Neural progenitor cell (in vitro differentiated cells): ENCODE results near the gene TNFRSF21. TPM values are rescaled to one million over a fixed set of nuclear protein-coding genes. Genes with fewer than 3 reads are reported as not detected.

Experiments
- DNase-seq: peaks from one replicate; pipeline ENCODE4 v3.0.0-alpha.2; 2016; ENCODE audit warnings: low spot score
- H2AFZ ChIP-seq: fragments of 200-600 bp; sonication (generic); replicated peaks from 2 replicates; pipeline ENCODE4 v1.6.1; 2016; ENCODE audit warnings: antibody characterized with exemption
- H3F3A ChIP-seq: fragments of 200-600 bp; sonication (generic); 2 replicates; pipeline ENCODE4 v1.6.1; 2016; ENCODE audit warnings: antibody characterized with exemption, low read depth
- H3K27ac ChIP-seq: fragments of 200-600 bp; sonication (generic); 2 replicates; pipeline ENCODE4 v1.5.1; 2016; ENCODE audit warnings: mild to moderate bottlenecking
- H3K27me3 ChIP-seq: fragments of 200-600 bp; sonication (generic); 2 replicates; pipeline ENCODE4 v1.6.1; 2016; ENCODE audit warnings: mild to moderate bottlenecking, moderate library complexity
- H3K36me3 ChIP-seq: fragments of 200-600 bp; sonication (generic); 2 replicates; pipeline ENCODE4 v1.5.1; 2016
- H3K4me1 ChIP-seq: fragments of 200-600 bp; sonication (generic); 2 replicates; pipeline ENCODE4 v1.6.1; 2016; ENCODE audit warnings: mixed run types
- H3K4me2 ChIP-seq: fragments of 200-600 bp; sonication (generic); 2 replicates; pipeline ENCODE4 v1.6.1; 2016
- H3K4me3 ChIP-seq: fragments of 200-600 bp; sonication (generic); 2 replicates; pipeline ENCODE4 v1.5.1; 2016
- H3K79me2 ChIP-seq: fragments of 200-600 bp; sonication (generic); 2 replicates; pipeline ENCODE4 v1.6.1; 2016; ENCODE audit warnings: low read depth
- H3K9ac ChIP-seq: fragments of 200-600 bp; sonication (generic); 2 replicates; pipeline ENCODE4 v1.6.1; 2016
- H3K9me3 ChIP-seq: fragments of 200-600 bp; sonication (generic); 2 replicates; pipeline ENCODE4 v1.5.1; 2016; ENCODE audit warnings: low read depth
- H4K20me1 ChIP-seq: fragments of 200-600 bp; sonication (generic); 2 replicates; pipeline ENCODE4 v1.6.1; 2016; ENCODE audit warnings: low read depth
- H3K27ac Mint-ChIP-seq: 3 replicates; pipeline ENCODE4 v1.8.0; 2021; ENCODE audit warnings: mixed read lengths
- H3K27me3 Mint-ChIP-seq: 2 replicates; pipeline ENCODE4 v1.8.0; 2022; ENCODE audit warnings: low read depth, mild to moderate bottlenecking, inconsistent platforms, moderate library complexity, mixed read lengths; ENCODE audit not compliant: insufficient read depth
- H3K36me3 Mint-ChIP-seq: 3 replicates; pipeline ENCODE4 v1.8.0; 2021; ENCODE audit warnings: mixed read lengths
- H3K4me1 Mint-ChIP-seq: 3 replicates; pipeline ENCODE4 v1.8.0; 2021; ENCODE audit warnings: mixed read lengths
- H3K4me3 Mint-ChIP-seq: 3 replicates; pipeline ENCODE4 v1.8.0; 2021; ENCODE audit warnings: mild to moderate bottlenecking, moderate library complexity, mixed read lengths
- H3K9me3 Mint-ChIP-seq: 3 replicates; pipeline ENCODE4 v1.8.0; 2020; ENCODE audit warnings: mixed read lengths
- EZH2 ChIP-seq: fragments of 200-600 bp; sonication (generic); IDR thresholded peaks from 2 replicates; pipeline ENCODE4 v1.6.1; 2017; ENCODE audit warnings: antibody characterized with exemption, mild to moderate bottlenecking, moderate library complexity
- EZH2phosphoT487 ChIP-seq: fragments of 200-600 bp; sonication (generic); IDR thresholded peaks from 2 replicates; pipeline ENCODE4 v1.6.1; 2017; ENCODE audit warnings: antibody characterized with exemption
- total RNA-seq: library from RNA; depleted of rRNA; stranded (reverse); fragments of >200 nt; gene quantifications from 2 replicates; pipeline ENCODE4 v1.2.3, GENCODE V29; 2015; ENCODE audit warnings: low replicate concordance
- TF ChIP-seq, protein P1 (sequence below): fragments of 200-600 bp; sonication (generic); IDR thresholded peaks from 2 replicates; pipeline ENCODE4 v1.5.1; 2017; ENCODE audit warnings: antibody characterized with exemption, mild to moderate bottlenecking

Gene TNFRSF21
- total RNA-seq, 1 donor from 2014 or later = 16.9 TPM

- Mint-ChIP-seq H3K27ac (no peak overlapping the region), H3K4me3 (no peak overlapping the region), H3K4me1 (peaks cover 16% of the 10 kb centered on the region), H3K36me3 (peaks cover 7% of the 10 kb centered on the region), H3K9me3 (no peaks in the 10 kb centered on the region), H3K27me3 (peaks cover 3% of the 10 kb centered on the region)
- H3K9me3 ChIP-seq = no peaks in the 10 kb centered on the region
- H3F3A ChIP-seq = no peaks in the 10 kb centered on the region
- no peaks in the 10 kb centered on the region for H4K20me1 ChIP-seq
- DNase-seq = no peak
- H3K4me2 ChIP-seq = no peak overlapping the region
- no peaks in the 10 kb centered on the region for H3K36me3 ChIP-seq
- H3K4me1 ChIP-seq = peaks cover 7% of the 10 kb centered on the region
- H3K9ac ChIP-seq = no peak overlapping the region
- no peaks in the 10 kb centered on the region for H3K27me3 ChIP-seq
- no peak overlapping the region for H3K27ac ChIP-seq
- H3K79me2 ChIP-seq = peaks cover 34% of the 10 kb centered on the region
- TF ChIP-seq EZH2 (no peak), EZH2phosphoT487 (no peak)
- TF ChIP-seq, protein P1, sequence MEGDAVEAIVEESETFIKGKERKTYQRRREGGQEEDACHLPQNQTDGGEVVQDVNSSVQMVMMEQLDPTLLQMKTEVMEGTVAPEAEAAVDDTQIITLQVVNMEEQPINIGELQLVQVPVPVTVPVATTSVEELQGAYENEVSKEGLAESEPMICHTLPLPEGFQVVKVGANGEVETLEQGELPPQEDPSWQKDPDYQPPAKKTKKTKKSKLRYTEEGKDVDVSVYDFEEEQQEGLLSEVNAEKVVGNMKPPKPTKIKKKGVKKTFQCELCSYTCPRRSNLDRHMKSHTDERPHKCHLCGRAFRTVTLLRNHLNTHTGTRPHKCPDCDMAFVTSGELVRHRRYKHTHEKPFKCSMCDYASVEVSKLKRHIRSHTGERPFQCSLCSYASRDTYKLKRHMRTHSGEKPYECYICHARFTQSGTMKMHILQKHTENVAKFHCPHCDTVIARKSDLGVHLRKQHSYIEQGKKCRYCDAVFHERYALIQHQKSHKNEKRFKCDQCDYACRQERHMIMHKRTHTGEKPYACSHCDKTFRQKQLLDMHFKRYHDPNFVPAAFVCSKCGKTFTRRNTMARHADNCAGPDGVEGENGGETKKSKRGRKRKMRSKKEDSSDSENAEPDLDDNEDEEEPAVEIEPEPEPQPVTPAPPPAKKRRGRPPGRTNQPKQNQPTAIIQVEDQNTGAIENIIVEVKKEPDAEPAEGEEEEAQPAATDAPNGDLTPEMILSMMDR = no peak
- no peak overlapping the region for H3K4me3 ChIP-seq
- H2AFZ ChIP-seq = no peak overlapping the region
Observed at GRCh38 chr6:47261191-47261590, 48.5 kb downstream of the TNFRSF21 start.

DNA sequence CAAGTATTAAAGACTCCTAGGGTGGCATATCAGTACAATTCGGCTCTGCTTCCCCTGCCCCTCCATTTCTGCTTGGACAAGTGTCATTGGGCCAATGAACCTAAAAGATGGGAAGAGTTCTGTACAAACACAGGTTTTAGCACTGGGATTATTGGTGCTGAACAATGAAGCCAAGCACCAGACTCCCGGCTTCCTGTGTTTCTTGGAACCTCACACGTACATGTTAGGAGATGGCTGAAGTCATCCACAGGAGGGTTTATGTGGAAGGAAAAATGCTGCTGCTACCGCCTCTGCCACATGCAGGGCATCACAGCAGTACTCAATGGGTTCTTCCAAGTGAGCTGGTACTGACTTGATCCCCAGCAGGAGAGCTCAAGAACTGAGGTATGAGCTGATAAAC is 49.7 kb downstream of the TNFRSF21 start:
- no peak overlapping the region for H3K27ac Mint-ChIP-seq
- peaks cover 7% of the 10 kb centered on the region for H3K4me1 ChIP-seq

GRCh38 chr6:47258724-47259347 is 50.9 kb downstream of the TNFRSF21 start:
- peaks cover 3% of the 10 kb centered on the region for H3K27me3 Mint-ChIP-seq
- H3K9me3 Mint-ChIP-seq = no peaks in the 10 kb centered on the region
- H3K9me3 ChIP-seq = no peaks in the 10 kb centered on the region
- H3K9ac ChIP-seq = no peak overlapping the region
- H3K4me3 Mint-ChIP-seq = no peak overlapping the region
- H3K36me3 Mint-ChIP-seq = peaks cover 11% of the 10 kb centered on the region
- TF ChIP-seq EZH2 (no peak), EZH2phosphoT487 (no peak)
- TF ChIP-seq, protein P1 = no peak
- H3K27ac Mint-ChIP-seq = no peak overlapping the region
- no peaks in the 10 kb centered on the region for H3K27me3 ChIP-seq
- H3K36me3 ChIP-seq = no peaks in the 10 kb centered on the region
- no peaks in the 10 kb centered on the region for H4K20me1 ChIP-seq
- peaks cover 7% of the 10 kb centered on the region for H3K4me1 ChIP-seq
- DNase-seq = no peak
- H3K4me3 ChIP-seq = no peak overlapping the region
- H3K79me2 ChIP-seq = peaks cover 31% of the 10 kb centered on the region
- no peaks in the 10 kb centered on the region for H3F3A ChIP-seq
- H2AFZ ChIP-seq = no peak overlapping the region
- H3K27ac ChIP-seq = no peak overlapping the region
- peaks cover 16% of the 10 kb centered on the region for H3K4me1 Mint-ChIP-seq
- no peak overlapping the region for H3K4me2 ChIP-seq

More for the DNA sequence above, 49.7 kb downstream of the TNFRSF21 start:
- Mint-ChIP-seq H3K9me3 (no peaks in the 10 kb centered on the region), H3K4me1 (peaks cover 16% of the 10 kb centered on the region), H3K4me3 (no peak overlapping the region), H3K27me3 (peaks cover 3% of the 10 kb centered on the region), H3K36me3 (peaks cover 10% of the 10 kb centered on the region)
- Histone ChIP-seq H3K4me2 (no peak overlapping the region), H3F3A (no peaks in the 10 kb centered on the region), H4K20me1 (no peaks in the 10 kb centered on the region), H2AFZ (no peak overlapping the region), H3K27me3 (no peaks in the 10 kb centered on the region), H3K9ac (no peak overlapping the region), H3K9me3 (no peaks in the 10 kb centered on the region), H3K36me3 (no peaks in the 10 kb centered on the region), H3K4me3 (no peak overlapping the region), H3K27ac (no peak overlapping the region), H3K79me2 (peaks cover 31% of the 10 kb centered on the region)
- no peak for DNase-seq
- TF ChIP-seq EZH2phosphoT487 (no peak), EZH2 (no peak)
- TF ChIP-seq, protein P1 = no peak
